Kidney (tissue), 14 donors: ENCODE results near the gene GADD45GIP1. TPM values are rescaled to one million over a fixed set of nuclear protein-coding genes. Genes with fewer than 3 reads are reported as not detected.

Source experiments
- DNase-seq, 5 donors: peaks; one replicate each; pipeline ENCODE4 v3.0.0-alpha.2; 2013 to 2020
- FAIRE-seq: peaks from 2 replicates; lab custom pipeline; 2012; peaks lifted over from hg19 to GRCh38; lab: Jason Lieb, UNC
- H3K27ac ChIP-seq, 2 donors: one replicate each; pipeline ENCODE4 v1.7.0; 2013; ENCODE audit warnings: low read depth in 2 of 2, low read length in 2 of 2, inconsistent platforms in 1 of 2
- H3K27me3 ChIP-seq: one replicate; pipeline ENCODE4 v1.7.1; 2013; ENCODE audit warnings: low read length, inconsistent platforms; ENCODE audit not compliant: control insufficient read depth, insufficient read depth
- H3K36me3 ChIP-seq, 3 donors: one replicate each; pipeline versions ENCODE4 v1.7.0 to v1.7.1; 2013; ENCODE audit warnings: low read length in 3 of 3, control low read depth in 1 of 3, inconsistent platforms in 1 of 3; ENCODE audit not compliant: insufficient read depth in 3 of 3, control insufficient read depth in 2 of 3
- H3K4me1 ChIP-seq, 3 donors: one replicate each; pipeline versions ENCODE4 v1.7.0 to v1.7.1; 2013; ENCODE audit warnings: low read length in 3 of 3, inconsistent platforms in 1 of 3, low read depth in 1 of 3; ENCODE audit not compliant: control insufficient read depth in 2 of 3, insufficient read depth in 2 of 3
- H3K4me3 ChIP-seq, 3 donors: one replicate each; pipeline versions ENCODE4 v1.7.0 to v1.8.1; 2013; ENCODE audit warnings: low read length in 3 of 3, control low read depth in 1 of 3, inconsistent platforms in 1 of 3
- H3K9ac ChIP-seq, 3 donors: one replicate each; pipeline versions ENCODE4 v1.7.0 to v1.7.1; 2013; ENCODE audit warnings: low read length in 3 of 3, control low read depth in 1 of 3, inconsistent platforms in 1 of 3
- H3K9me3 ChIP-seq, 3 donors: one replicate each; pipeline versions ENCODE4 v1.7.0 to v1.7.1; 2013; ENCODE audit warnings: low read length in 3 of 3, control low read depth in 1 of 3, inconsistent platforms in 1 of 3; ENCODE audit not compliant: control insufficient read depth in 2 of 3, insufficient read depth in 1 of 3
- intact Hi-C: fragments of 100-400 bp; cut with DNase I; formaldehyde crosslinking; loops from one replicate; pipeline ENCODE4 v1.11.1; 2022
- polyA plus RNA-seq: library from polyadenylated mRNA; stranded (reverse); fragments of 350-450 nt; fragmentation: Illumina TruSeq; extraction: RNeasy Lipid Tissue Mini Kit (QIAGEN cat#74804); gene quantifications from one replicate; pipeline ENCODE4 v1.2.3, GENCODE V29; 2014; ENCODE audit warnings: low read depth, low replicate concordance; ENCODE audit not compliant: insufficient read depth
- total RNA-seq: library from RNA; stranded (reverse); fragmentation: NEBNext Ultra II Directional; extraction: Animal tissue kit (Norgen Biotek cat#: 25700); gene quantifications from one replicate; pipeline ENCODE4 v1.2.1, GENCODE V29; 2021
- TF ChIP-seq, protein P1 (sequence below): IDR thresholded peaks from 3 replicates; pipeline ENCODE4 v1.5.1; 2012; ENCODE audit warnings: mild to moderate bottlenecking, moderate library complexity, borderline replicate concordance; ENCODE audit not compliant: insufficient read depth; ENCODE audit errors: extremely low read depth
- donor health status: control.
- donor health status: control.
- donor health status: control.
- donor health status: control.
- donor health status: control.
- donor health status: DM: yes; HTN: yes; CAD: no.
- donor health status: Normal renal cell carcinoma (clear cell type).

GADD45GIP1 gene
- total and polyA plus RNA-seq, 2 donors from 2014 or later = 18.4 to 71.3 TPM

GRCh38 chr19:12997967-12998940 is 41.2 kb upstream of the GADD45GIP1 start:
- no peak for DNase-seq
- no peak overlapping the region for H3K9ac ChIP-seq
- peaks cover 0 to 3% (median 0%) of the 10 kb centered on the region in 3 donors for H3K36me3 ChIP-seq
- TF ChIP-seq, protein P1, sequence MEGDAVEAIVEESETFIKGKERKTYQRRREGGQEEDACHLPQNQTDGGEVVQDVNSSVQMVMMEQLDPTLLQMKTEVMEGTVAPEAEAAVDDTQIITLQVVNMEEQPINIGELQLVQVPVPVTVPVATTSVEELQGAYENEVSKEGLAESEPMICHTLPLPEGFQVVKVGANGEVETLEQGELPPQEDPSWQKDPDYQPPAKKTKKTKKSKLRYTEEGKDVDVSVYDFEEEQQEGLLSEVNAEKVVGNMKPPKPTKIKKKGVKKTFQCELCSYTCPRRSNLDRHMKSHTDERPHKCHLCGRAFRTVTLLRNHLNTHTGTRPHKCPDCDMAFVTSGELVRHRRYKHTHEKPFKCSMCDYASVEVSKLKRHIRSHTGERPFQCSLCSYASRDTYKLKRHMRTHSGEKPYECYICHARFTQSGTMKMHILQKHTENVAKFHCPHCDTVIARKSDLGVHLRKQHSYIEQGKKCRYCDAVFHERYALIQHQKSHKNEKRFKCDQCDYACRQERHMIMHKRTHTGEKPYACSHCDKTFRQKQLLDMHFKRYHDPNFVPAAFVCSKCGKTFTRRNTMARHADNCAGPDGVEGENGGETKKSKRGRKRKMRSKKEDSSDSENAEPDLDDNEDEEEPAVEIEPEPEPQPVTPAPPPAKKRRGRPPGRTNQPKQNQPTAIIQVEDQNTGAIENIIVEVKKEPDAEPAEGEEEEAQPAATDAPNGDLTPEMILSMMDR = no peak
- no peak overlapping the region for H3K27ac ChIP-seq
- peaks cover 11% of the 10 kb centered on the region for H3K27me3 ChIP-seq
- no peak for FAIRE-seq
- intact Hi-C loops = no loop called here
- peaks cover 0 to 15% (median 2%) of the 10 kb centered on the region in 3 donors for H3K4me1 ChIP-seq
- H3K4me3 ChIP-seq = no peak overlapping the region
- no peaks in the 10 kb centered on the region for H3K9me3 ChIP-seq

DNA sequence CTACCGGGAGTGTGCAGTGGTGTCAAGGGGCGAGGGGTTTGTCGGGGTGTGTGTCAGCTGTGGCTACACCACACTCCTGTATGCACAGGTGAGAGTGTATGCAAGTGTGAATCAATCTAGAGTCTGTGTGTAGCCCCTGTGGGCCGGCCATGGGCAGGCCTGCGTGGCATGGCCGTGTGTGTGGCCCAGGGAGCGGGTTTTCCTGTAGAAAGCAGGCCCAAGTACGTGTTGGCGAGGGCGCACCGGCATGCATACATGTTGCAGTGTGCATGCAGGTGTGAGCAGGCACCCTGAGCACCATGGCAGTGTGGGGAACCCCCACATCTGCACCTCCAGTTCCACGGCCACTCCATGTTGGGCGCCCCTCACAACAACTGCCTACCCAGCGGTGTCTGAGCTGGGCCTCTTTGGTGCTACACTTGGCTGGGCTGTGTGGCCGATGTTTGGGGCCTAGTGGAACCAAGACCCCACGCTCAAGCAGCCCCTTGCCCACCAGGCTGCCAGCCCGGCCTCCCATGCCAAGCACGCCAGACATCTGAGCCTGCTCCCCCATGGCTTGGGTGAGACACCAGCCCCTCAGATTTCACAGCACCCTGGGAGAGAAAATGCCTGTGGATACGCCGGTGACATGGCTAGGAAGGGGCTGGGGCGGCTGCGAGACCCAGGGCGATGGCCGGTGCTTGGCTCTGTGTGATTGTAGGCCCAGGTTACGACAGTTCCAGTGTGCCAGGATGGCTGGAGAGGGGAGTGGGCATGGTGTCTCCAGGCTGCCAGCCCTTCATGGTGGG is 40.4 kb upstream of the GADD45GIP1 start:
- Histone ChIP-seq H3K27ac (no peak overlapping the region), H3K36me3 (peaks cover 0 to 3% (median 0%) of the 10 kb centered on the region in 3 donors), H3K4me3 (peak overlapping the region in 2 of 3 donors; percentile 4 to 64), H3K9ac (no peak overlapping the region), H3K4me1 (peaks cover 0 to 15% (median 2%) of the 10 kb centered on the region in 3 donors), H3K27me3 (peaks cover 11% of the 10 kb centered on the region), H3K9me3 (no peaks in the 10 kb centered on the region)
- TF ChIP-seq, protein P1 = no peak
- DNase-seq (no peak), FAIRE-seq (no peak)
- intact Hi-C loops = no loop called here

DNA sequence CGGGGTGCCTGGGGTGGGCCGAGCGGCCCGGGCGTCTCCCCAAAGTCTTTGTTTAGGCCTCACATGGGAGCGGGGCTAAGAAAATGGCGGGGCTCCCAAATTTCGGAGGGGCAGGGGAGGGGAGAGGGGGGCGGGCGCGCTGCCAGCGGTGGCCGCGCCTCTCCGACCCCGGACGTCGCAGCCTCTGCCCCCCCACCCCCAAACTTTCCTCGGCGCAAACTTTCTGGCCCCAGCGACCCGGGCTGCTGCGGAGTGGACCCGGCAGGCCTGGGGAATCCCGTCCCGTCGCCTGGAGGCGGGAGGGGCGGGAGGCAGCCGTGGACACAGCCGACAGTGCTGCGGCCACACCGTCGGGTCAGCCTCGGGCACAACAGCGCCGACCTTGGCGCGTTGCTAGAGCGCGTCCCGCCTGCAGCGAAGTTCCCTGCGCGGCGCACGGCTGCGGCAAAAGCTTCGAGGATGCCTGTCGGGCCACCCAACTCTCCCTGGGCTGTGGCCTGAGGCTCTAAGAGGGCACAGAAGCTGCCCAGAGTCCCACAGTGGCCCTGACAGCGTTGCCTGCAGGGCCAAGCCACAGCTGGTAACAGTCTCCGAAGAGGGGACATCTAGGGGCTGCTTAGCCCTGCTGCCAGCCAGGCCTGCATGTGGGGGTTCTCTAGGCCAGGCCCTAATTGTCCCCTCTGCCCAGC is 39.5 kb upstream of the GADD45GIP1 start:
- Histone ChIP-seq H3K9me3 (no peaks in the 10 kb centered on the region), H3K27me3 (peaks cover 11% of the 10 kb centered on the region), H3K27ac (no peak overlapping the region), H3K9ac (peak overlapping the region in 1 of 3 donors; percentile 40), H3K36me3 (peaks cover 0 to 3% (median 0%) of the 10 kb centered on the region in 3 donors), H3K4me3 (peak overlapping the region; percentile 4 to 64 (median 64)), H3K4me1 (peaks cover 0 to 15% (median 2%) of the 10 kb centered on the region in 3 donors)
- FAIRE-seq (no peak), DNase-seq (peak in 1 of 5 donors; percentile 80)
- intact Hi-C loops = no loop called here
- TF ChIP-seq, protein P1 = no peak
